NCI-H345 (cell line): ENCODE measurements around the gene PFKL.
A peak's percentile ranks its signal among the peaks of the same experiment; 100 is the strongest.
"Not testable (repeated sequence)": the region's sequence is repeated elsewhere in the genome, so short reads cannot be mapped to it uniquely, and the experiment has no call there.

ENCODE experiments used
- DNase-seq: peaks from one replicate; lab custom pipeline; 2025; lab: John Stamatoyannopoulos, UW

The PFKL gene

GRCh38 chr21:44294391-44295162 is 5.3 kb upstream of the PFKL start:
- DNase-seq, result peak; percentile 45

GRCh38 chr21:44295163-44295573 is 4.7 kb upstream of the PFKL start:
- DNase-seq, result peak; percentile 59

GRCh38 chr21:44295646-44296045 is 4.2 kb upstream of the PFKL start:
- DNase-seq, result no peak

- no peak for DNase-seq
These were observed 3.7 kb upstream of the PFKL start for GRCh38 chr21:44296103-44296519.

- DNase-seq, result no peak
These were observed 2.9 kb upstream of the PFKL start for GRCh38 chr21:44296916-44297315.

- DNase-seq, result peak; percentile 89
These were observed 2.1 kb upstream of the PFKL start for GRCh38 chr21:44297525-44298290.

GRCh38 chr21:44298301-44298700 is 1.6 kb upstream of the PFKL start:
- no peak for DNase-seq

- DNase-seq, result peak; percentile 48
These were observed 782 bp upstream of the PFKL start for GRCh38 chr21:44299085-44299457.

GRCh38 chr21:44300262-44300959 is 558 bp downstream of the PFKL start:
- peak; percentile 40 for DNase-seq

GRCh38 chr21:44301141-44301540 is 1.3 kb downstream of the PFKL start:
- no peak for DNase-seq

- DNase-seq, result peak; percentile 32
These were observed 2.1 kb downstream of the PFKL start for GRCh38 chr21:44301961-44302406.

- DNase-seq, result not testable (repeated sequence)
These were observed 2.9 kb downstream of the PFKL start for GRCh38 chr21:44302573-44303401.

GRCh38 chr21:44303490-44303981 is 3.7 kb downstream of the PFKL start:
- no peak for DNase-seq

- DNase-seq, result no peak
These were observed 4.3 kb downstream of the PFKL start for GRCh38 chr21:44304011-44304616.

- DNase-seq, result peak; percentile 37
These were observed 5.0 kb downstream of the PFKL start for GRCh38 chr21:44304877-44305293.

- no peak for DNase-seq
These were observed 5.8 kb downstream of the PFKL start for GRCh38 chr21:44305691-44306090.

- DNase-seq, result no peak
These were observed 7.3 kb downstream of the PFKL start for GRCh38 chr21:44306936-44307704.

GRCh38 chr21:44310628-44311507 is 11.0 kb downstream of the PFKL start:
- DNase-seq, result no peak

GRCh38 chr21:44312089-44312488 is 12.2 kb downstream of the PFKL start:
- DNase-seq, result no peak
